Karpas-422 (cell line): ENCODE measurements around the gene DIAPH1. TPM values are rescaled to one million over a fixed set of nuclear protein-coding genes. Genes with fewer than 3 reads are reported as not detected.

Source experiments
- DNase-seq: peaks from one replicate; pipeline ENCODE4 v3.0.0-alpha.2; 2015
- H2AFZ ChIP-seq: fragments of 200-600 bp; sonication (generic); 2 replicates; pipeline ENCODE4 v1.6.1; 2014; ENCODE audit warnings: antibody characterized with exemption, low read length, mixed read lengths
- H3K27ac ChIP-seq: fragments of 200-600 bp; sonication (generic); 2 replicates; pipeline ENCODE4 v1.5.1; 2014; ENCODE audit warnings: mild to moderate bottlenecking, low read length, moderate library complexity
- H3K27me3 ChIP-seq: fragments of 200-600 bp; sonication (generic); 2 replicates; pipeline ENCODE4 v1.6.1; 2014; ENCODE audit warnings: low read length, mixed read lengths
- H3K36me3 ChIP-seq: fragments of 200-600 bp; sonication (generic); 2 replicates; pipeline ENCODE4 v1.6.1; 2014; ENCODE audit warnings: low read length, mixed read lengths; ENCODE audit not compliant: insufficient read depth
- H3K4me1 ChIP-seq: fragments of 200-600 bp; sonication (generic); 2 replicates; pipeline ENCODE4 v1.6.1; 2014; ENCODE audit warnings: mild to moderate bottlenecking, low read length, mixed read lengths
- H3K4me2 ChIP-seq: fragments of 200-600 bp; sonication (generic); 2 replicates; pipeline ENCODE4 v1.6.1; 2014; ENCODE audit warnings: low read length, low read depth, mild to moderate bottlenecking; ENCODE audit not compliant: poor library complexity, severe bottlenecking
- H3K4me3 ChIP-seq: fragments of 200-600 bp; sonication (generic); 2 replicates; pipeline ENCODE4 v1.5.1; 2014; ENCODE audit warnings: mild to moderate bottlenecking, antibody characterized with exemption, low read length, mixed read lengths
- H3K79me2 ChIP-seq: fragments of 200-600 bp; sonication (generic); 2 replicates; pipeline ENCODE4 v1.6.1; 2014; ENCODE audit warnings: mild to moderate bottlenecking, low read length, mixed read lengths
- H3K9ac ChIP-seq: fragments of 200-600 bp; sonication (generic); 2 replicates; pipeline ENCODE4 v1.6.0; 2014; ENCODE audit warnings: low read length
- H3K9me2 ChIP-seq: fragments of 200-600 bp; sonication (generic), shearing (Covaris generic); replicated peaks from 2 replicates; pipeline ENCODE4 v1.6.0; 2014; ENCODE audit warnings: mild to moderate bottlenecking, low read length, moderate library complexity; ENCODE audit not compliant: insufficient read depth
- H3K9me3 ChIP-seq: fragments of 300-700, 200-600 bp; sonication (generic); 2 replicates; pipeline ENCODE4 v1.6.1; 2014; ENCODE audit warnings: low read length, mixed read lengths
- H4K20me1 ChIP-seq: fragments of 200-600 bp; sonication (generic); 2 replicates; pipeline ENCODE4 v1.6.1; 2014; ENCODE audit warnings: mild to moderate bottlenecking, antibody characterized with exemption, low read length, low read depth; ENCODE audit not compliant: insufficient read depth
- total RNA-seq: library from RNA; depleted of rRNA; stranded (reverse); fragments of >200 nt; shearing (Covaris generic); gene quantifications from 2 replicates; pipeline ENCODE4 v1.2.3, GENCODE V29; 2014; ENCODE audit warnings: low replicate concordance

DIAPH1 gene
- total RNA-seq, 1 experiment from 2014 or later = 181 TPM

- Histone ChIP-seq H3K4me2 (peak overlapping the region; percentile 95), H4K20me1 (peaks cover 26% of the 10 kb centered on the region), H2AFZ (no peak overlapping the region; the same call in 1 of the 2 replicates), H3K9me3 (no peaks in the 10 kb centered on the region), H3K4me1 (peaks cover 34% of the 10 kb centered on the region), H3K27me3 (no peaks in the 10 kb centered on the region), H3K79me2 (peaks cover 56% of the 10 kb centered on the region), H3K9me2 (no peaks in the 10 kb centered on the region), H3K4me3 (peak overlapping the region; percentile 95), H3K27ac (peak overlapping the region; percentile 74), H3K36me3 (peaks cover 30% of the 10 kb centered on the region), H3K9ac (peak overlapping the region; percentile 92)
- DNase-seq = peak; percentile 78
Observed at GRCh38 chr5:141637123-141637766, 18.4 kb upstream of the DIAPH1 start.

GRCh38 chr5:141636413-141637122 lies 17.8 kb upstream of the DIAPH1 start, which contains the start of the genes HDAC3 and RELL2:
HDAC3 (minus strand) TSS chr5:141636849; CDS start chr5:141636790, 59 bp downstream.
RELL2 (plus strand) TSS chr5:141636997; CDS start chr5:141638226, 1,229 bp downstream.
- no peaks in the 10 kb centered on the region for H3K9me2 ChIP-seq
- H3K27me3 ChIP-seq = no peaks in the 10 kb centered on the region
- DNase-seq = peak; percentile 97
- H3K4me2 ChIP-seq = peak within 1 kb of the TSS; percentile 95
- peaks cover 34% of the 10 kb centered on the region for H3K4me1 ChIP-seq
- peaks cover 32% of the 10 kb centered on the region for H3K36me3 ChIP-seq
- peak within 1 kb of the TSS; percentile 95 for H3K4me3 ChIP-seq
- no peaks in the 10 kb centered on the region for H3K9me3 ChIP-seq
- peaks cover 62% of the 10 kb centered on the region for H3K79me2 ChIP-seq
- no peak within 1 kb of the TSS; the same call in 1 of the 2 replicates for H2AFZ ChIP-seq
- H3K9ac ChIP-seq = peak within 1 kb of the TSS; percentile 92
- H3K27ac ChIP-seq = peak within 1 kb of the TSS; percentile 74
- peaks cover 26% of the 10 kb centered on the region for H4K20me1 ChIP-seq

- no peak overlapping the region for H2AFZ ChIP-seq
Observed at GRCh38 chr5:141636106-141636412, 17.3 kb upstream of the DIAPH1 start.

GRCh38 chr5:141635646-141636045 lies 16.8 kb upstream of the DIAPH1 start:
- no peaks in the 10 kb centered on the region for H3K9me2 ChIP-seq
- H4K20me1 ChIP-seq = peaks cover 26% of the 10 kb centered on the region
- H3K4me1 ChIP-seq = peaks cover 34% of the 10 kb centered on the region
- no peaks in the 10 kb centered on the region for H3K9me3 ChIP-seq
- H3K79me2 ChIP-seq = peaks cover 71% of the 10 kb centered on the region
- H2AFZ ChIP-seq = no peak overlapping the region
- peak overlapping the region; percentile 92 for H3K9ac ChIP-seq
- H3K4me2 ChIP-seq = peak overlapping the region; percentile 95
- no peak overlapping the region for H3K27ac ChIP-seq
- H3K4me3 ChIP-seq = peak overlapping the region; percentile 95
- DNase-seq = no peak
- no peaks in the 10 kb centered on the region for H3K27me3 ChIP-seq
- peaks cover 40% of the 10 kb centered on the region for H3K36me3 ChIP-seq

More at GRCh38 chr5:141636106-141636412, 17.3 kb upstream of the DIAPH1 start:
- no peaks in the 10 kb centered on the region for H3K9me2 ChIP-seq
- H3K9ac ChIP-seq = peak overlapping the region; percentile 92
- peak overlapping the region; percentile 95 for H3K4me2 ChIP-seq
- H3K27ac ChIP-seq = peak overlapping the region; percentile 58; the same call in 1 of the 2 replicates
- H3K4me1 ChIP-seq = peaks cover 34% of the 10 kb centered on the region
- H4K20me1 ChIP-seq = peaks cover 26% of the 10 kb centered on the region
- H3K4me3 ChIP-seq = peak overlapping the region; percentile 95
- H3K27me3 ChIP-seq = no peaks in the 10 kb centered on the region
- no peak for DNase-seq
- peaks cover 37% of the 10 kb centered on the region for H3K36me3 ChIP-seq
- no peaks in the 10 kb centered on the region for H3K9me3 ChIP-seq
- H3K79me2 ChIP-seq = peaks cover 67% of the 10 kb centered on the region

- Histone ChIP-seq H3K9ac (peak overlapping the region; percentile 92), H3K9me3 (no peaks in the 10 kb centered on the region), H3K79me2 (peaks cover 81% of the 10 kb centered on the region), H3K4me2 (peak overlapping the region; percentile 95), H3K36me3 (peaks cover 48% of the 10 kb centered on the region), H2AFZ (no peak overlapping the region), H3K27me3 (no peaks in the 10 kb centered on the region), H3K4me3 (peak overlapping the region; percentile 95; the same call in 1 of the 2 replicates), H3K4me1 (peaks cover 34% of the 10 kb centered on the region), H3K9me2 (no peaks in the 10 kb centered on the region), H3K27ac (no peak overlapping the region), H4K20me1 (peaks cover 32% of the 10 kb centered on the region)
- DNase-seq = no peak
Observed at GRCh38 chr5:141634720-141635119, 15.9 kb upstream of the DIAPH1 start.

- peaks cover 88% of the 10 kb centered on the region for H3K79me2 ChIP-seq
Observed at GRCh38 chr5:141633871-141634561, 15.2 kb upstream of the DIAPH1 start.

GRCh38 chr5:141632650-141633049 lies 13.8 kb upstream of the DIAPH1 start:
- peaks cover 85% of the 10 kb centered on the region for H3K79me2 ChIP-seq
- no peaks in the 10 kb centered on the region for H3K9me3 ChIP-seq
- no peak overlapping the region for H3K27ac ChIP-seq
- no peaks in the 10 kb centered on the region for H3K9me2 ChIP-seq
- peaks cover 22% of the 10 kb centered on the region for H3K4me1 ChIP-seq
- H3K36me3 ChIP-seq = peaks cover 53% of the 10 kb centered on the region; the same call in 1 of the 2 replicates
- no peak overlapping the region for H2AFZ ChIP-seq
- no peak overlapping the region for H3K4me2 ChIP-seq
- no peak overlapping the region for H3K9ac ChIP-seq
- H3K27me3 ChIP-seq = no peaks in the 10 kb centered on the region
- no peak for DNase-seq
- H4K20me1 ChIP-seq = peaks cover 35% of the 10 kb centered on the region
- H3K4me3 ChIP-seq = no peak overlapping the region

More at GRCh38 chr5:141633871-141634561, 15.2 kb upstream of the DIAPH1 start:
- H3K9me2 ChIP-seq = no peaks in the 10 kb centered on the region
- peak overlapping the region; percentile 95 for H3K4me2 ChIP-seq
- no peaks in the 10 kb centered on the region for H3K27me3 ChIP-seq
- DNase-seq = no peak
- H3K9me3 ChIP-seq = no peaks in the 10 kb centered on the region
- H3K36me3 ChIP-seq = peaks cover 49% of the 10 kb centered on the region
- no peak overlapping the region for H3K4me3 ChIP-seq
- peaks cover 35% of the 10 kb centered on the region for H4K20me1 ChIP-seq
- H3K9ac ChIP-seq = no peak overlapping the region
- H3K4me1 ChIP-seq = peaks cover 34% of the 10 kb centered on the region
- H3K27ac ChIP-seq = no peak overlapping the region
- no peak overlapping the region for H2AFZ ChIP-seq
